Activated CD4-positive, CD25-positive, alpha-beta regulatory T cell (primary cell): ENCODE data around the gene BLOC1S4.
"Not testable (repeated sequence)": the region's sequence is repeated elsewhere in the genome, so short reads cannot be mapped to it uniquely, and the experiment has no call there.

ENCODE experiments used
- DNase-seq, 4 experiments: peaks; one replicate each; lab custom pipeline; 2025; lab: John Stamatoyannopoulos, UW

Gene BLOC1S4

DNA sequence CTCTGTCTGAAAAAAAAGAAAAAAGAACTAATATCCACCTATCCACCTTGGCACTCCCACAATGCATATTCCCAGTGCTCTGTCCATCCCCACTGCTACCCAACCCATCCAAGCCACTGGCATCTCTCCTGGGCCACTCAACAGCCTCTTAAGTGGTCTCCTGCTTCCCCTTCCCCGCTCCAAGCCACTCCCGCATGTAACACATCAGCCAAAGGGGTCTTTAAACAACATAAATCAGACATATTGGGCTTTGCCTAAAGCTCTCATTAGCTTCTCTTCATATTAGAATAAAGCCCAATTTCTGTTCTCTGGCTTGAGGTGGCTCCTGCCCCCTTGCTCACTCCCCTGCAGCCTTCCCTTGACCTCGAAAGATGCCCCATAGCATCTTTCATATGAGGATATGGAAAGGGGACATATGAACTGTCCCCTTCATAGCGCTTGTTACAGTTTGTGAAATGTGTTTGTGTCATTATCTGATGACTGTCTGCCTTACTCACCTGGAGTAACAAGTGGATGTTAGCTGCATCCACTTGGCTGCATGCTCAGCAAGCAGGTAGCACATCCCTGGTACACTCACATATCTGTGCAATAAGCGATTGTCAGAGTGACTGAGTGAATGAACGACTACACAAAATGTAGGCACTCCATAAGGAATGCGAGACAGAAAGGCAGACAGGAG is 3.1 kb downstream of the BLOC1S4 start:
- DNase-seq, result no peak

DNA sequence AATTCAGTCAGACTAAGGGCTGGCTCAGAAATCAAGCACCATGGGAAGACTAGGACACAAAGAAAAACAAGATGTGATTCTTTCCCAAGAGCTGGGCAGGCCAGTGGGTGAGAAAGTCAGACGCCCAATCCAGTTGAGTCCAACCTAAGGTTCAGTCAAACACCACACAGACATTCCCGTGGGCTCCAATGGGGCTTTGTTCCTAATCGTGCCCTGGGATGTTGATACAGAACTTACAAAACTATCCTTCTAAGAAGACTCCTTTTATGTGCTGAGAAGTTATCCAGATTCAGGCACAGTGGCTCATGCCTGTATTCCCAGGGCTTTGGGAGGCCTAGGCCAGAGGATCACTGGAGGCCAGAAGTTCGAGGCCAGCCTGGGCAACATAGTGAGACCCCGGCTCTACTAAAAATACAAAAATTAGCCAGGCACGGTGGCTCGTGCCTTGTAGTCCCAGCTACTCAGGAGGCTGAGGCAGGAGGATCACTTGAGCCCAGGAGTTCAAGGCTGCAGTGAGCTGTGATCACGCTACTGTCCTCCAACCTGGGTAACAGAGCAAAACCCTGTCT is 3.7 kb downstream of the BLOC1S4 start:
- DNase-seq, result no peak

DNA sequence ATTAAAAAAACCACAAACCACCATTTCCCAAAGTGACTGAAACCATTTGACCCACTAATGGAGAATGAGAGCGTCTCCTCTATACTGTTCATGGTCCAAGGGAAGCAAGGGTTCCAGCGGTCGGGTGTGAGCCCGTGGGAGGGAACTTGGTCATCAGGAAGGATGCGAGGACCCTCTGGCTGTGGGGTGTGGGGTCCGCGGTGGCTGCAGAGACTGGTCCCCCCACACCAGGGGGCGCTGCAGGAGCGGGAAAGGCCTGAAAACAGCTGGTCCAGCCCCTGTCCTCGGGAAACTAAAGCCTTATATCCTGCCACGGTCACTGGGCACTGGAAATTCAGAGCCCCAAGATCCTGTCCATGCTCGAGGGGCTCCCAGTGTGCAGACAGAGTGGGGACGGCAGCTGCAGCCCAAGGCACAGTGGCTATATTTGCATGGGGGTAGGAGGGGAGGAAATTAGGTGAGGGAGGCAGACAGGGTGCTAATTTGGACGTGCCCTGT is 4.3 kb downstream of the BLOC1S4 start:
- DNase-seq, result peak; percentile 65 to 86 (median 78)

DNA sequence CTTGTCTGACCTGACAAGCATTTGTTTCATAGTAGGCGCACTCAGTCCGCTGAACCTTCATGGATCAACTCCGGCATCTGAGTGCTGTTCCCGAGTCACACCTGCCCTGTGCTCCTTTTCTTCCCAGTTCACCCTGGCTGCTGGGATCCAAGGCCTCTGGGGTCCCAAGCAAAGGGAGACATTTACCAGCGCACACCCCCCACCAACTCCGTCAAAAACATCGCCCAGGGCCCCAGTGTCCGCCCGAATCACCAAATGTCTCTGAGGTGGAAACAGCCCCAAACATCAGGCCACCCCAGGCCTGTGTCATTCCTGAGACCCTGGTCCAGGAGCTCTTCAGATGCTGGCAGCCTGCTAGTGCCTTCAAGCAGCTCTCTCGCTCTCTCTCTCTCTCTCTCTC is 5.1 kb downstream of the BLOC1S4 start:
- DNase-seq, result no peak

DNA sequence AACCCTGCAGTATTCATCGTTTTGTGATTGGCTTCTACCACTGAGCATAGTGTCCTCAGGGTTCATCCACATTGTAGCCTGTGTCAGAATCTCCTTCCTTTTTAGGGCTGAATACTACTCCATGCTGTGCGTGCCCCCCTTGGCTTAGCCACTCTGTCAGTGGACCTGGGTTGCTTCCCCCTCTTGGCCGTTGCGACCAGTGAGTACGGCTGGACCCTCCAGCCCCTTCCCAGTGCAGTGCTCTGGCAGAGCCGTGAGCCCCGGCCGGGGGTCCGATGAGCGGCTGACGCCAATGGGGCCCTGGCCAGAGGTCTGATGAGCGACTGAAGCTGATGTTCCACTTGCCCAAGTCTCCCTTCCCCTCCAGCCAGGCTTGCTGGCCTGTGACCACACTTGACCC is 6.9 kb downstream of the BLOC1S4 start:
- no peak for DNase-seq

DNA sequence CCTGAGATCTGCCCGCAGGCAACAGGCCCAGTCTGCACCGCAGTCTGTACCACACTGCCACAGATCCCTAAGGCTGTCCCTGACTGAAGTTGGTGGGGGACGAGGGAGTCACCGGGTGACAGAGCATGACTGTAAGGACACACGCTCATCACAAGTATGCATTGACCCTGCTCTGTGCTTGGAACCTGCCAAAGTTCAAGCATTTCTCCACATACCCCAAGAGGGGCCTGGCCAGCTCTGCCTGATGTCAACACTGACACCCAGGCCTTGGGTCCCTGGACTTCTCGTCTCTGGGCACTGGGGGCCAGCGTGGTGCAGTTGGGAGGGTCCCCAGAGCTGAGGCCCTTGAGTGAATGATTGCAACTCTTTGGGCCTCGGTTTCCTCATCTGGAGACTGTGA is 7.9 kb downstream of the BLOC1S4 start:
- DNase-seq, result no peak

DNA sequence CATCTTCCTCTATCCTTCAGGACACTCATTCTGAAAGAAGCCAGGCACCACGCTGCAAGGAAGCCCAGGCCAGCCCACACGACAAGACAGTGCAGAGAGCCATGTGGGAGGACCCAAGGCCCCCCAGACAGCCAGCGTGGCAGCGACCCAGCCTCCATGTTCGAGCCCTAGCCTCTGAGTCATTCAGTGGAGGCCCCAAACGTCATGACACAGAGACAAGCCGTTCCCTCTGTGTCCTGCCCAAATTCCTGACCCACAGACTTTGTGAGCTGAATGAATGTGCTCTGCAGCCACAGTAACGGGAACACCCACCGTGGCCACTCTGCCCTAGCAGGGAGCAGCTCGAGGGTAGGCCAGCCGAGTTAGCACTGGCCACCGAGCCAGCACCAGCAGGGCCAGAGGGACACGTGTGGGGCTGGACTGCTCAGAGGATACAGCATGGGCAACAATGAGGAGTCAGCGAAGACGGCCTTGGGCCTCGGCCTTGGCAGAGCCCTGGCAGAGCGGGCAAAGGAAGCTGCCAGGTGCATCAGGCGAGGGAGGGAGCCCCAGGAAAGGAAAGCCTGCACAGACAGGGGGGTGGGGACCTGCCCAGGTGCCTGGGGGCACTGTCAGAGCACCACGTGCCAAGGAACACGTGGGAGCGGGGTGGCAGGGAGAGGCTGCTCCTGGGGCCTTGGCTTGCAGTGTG is 8.6 kb downstream of the BLOC1S4 start:
- DNase-seq, result no peak

DNA sequence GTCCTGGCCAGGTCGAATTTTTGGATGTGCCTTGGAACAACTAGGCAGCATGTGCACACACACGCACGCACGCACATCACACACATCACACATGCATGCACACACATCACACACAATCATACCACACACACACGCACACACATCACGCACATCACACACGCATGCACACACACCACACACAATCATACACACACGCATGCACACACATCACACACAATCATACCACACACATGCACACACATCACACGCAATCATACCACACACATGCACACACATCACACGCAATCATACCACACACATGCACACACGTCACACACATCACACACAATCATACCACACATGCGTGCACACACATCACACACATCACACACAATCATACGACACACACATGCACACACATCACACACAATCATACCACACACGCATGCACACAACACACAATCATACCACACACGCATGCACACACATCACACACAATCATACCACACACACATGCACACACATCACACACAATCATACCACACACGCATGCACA is 9.5 kb downstream of the BLOC1S4 start:
- not testable (repeated sequence) for DNase-seq

DNA sequence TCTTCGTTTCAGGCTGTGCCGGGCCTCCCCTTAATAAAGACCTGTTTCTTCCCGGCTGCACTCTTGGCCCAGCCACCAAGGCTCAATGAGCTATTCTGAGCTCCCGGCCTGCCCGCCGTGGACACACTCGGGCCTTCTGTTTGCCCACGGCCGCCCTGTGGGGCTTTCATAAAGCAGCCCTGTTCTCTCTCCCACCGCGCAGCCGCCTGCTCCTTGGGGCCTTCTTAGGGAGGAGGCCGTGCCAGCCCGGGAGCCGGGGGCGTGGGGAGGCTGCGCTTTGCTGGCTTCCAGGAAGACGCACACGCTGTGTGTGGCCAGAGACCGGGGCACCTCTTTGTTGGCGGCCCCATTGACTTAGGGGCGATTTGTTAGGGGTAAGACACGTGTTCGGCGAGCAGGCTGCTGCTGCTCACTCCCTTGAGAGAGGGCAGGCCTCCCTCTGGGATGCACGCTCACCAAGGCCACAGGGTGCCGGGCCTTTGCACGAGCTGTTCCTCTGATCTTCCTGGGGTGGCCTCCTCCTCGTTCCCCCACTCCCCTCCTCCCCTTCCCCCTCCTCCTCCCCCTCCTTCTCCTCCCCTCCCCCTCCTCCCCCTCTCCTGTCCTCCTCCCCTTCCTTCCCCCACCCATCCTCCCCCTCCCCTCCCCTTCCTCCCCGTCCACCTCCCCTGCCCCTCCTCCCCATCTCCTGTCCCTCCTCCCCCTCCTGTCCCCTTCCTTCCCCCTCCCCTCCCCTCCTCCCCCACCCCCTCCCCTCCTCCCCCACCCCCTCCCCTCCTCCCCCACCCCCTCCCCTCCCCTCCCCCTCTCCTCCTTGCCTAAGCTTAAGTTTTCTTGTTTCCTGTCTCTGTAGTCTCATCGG is 11.3 kb downstream of the BLOC1S4 start:
- no peak for DNase-seq

DNA sequence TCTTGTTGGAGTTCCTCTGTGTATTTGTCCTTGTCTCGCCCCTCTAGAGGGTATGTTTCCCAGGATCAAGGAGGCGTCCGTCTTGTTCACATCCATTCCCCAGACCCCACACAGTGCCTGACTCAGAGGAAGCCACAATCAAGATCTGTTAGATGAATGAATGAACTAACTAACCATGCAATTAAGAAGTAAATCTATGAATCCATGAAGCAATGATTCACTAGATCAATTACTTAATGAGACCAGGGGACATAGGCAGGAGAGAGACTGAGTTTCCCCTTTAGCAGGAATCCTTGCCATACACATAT is 11.9 kb downstream of the BLOC1S4 start:
- no peak for DNase-seq

DNA sequence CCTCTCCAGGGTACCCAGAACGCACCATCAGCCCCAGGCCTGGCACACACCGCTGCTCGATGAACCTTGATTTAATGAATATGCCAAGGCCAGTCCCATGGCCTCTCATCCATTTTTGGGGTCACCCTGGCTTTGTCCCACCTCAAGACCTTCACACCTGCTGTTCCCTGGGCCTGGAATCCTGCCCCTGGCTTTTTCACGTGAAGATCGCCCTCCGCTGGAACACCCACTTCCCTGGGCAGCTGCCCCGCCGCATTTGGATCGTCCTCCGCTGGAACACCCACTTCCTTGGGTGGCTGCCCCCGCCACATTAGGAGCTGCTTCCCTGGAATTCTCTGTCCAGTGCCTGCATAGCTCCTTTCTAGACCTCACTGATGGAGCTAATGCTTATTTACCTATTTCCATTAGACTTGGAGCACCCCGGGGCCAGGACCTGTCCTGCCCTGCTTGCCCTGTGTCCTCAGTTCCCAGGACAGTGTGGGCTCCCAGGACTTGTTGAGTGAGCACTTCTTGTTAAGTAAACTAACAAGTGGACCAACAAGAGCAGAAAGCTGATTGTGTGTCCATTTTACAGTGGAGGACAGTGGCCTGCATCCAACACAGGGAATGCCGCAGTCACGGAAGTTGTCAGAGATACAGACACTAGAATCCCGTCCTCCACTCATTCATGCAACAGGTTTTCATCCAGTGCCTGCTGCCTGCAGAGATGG is 12.5 kb downstream of the BLOC1S4 start:
- DNase-seq, result no peak

DNA sequence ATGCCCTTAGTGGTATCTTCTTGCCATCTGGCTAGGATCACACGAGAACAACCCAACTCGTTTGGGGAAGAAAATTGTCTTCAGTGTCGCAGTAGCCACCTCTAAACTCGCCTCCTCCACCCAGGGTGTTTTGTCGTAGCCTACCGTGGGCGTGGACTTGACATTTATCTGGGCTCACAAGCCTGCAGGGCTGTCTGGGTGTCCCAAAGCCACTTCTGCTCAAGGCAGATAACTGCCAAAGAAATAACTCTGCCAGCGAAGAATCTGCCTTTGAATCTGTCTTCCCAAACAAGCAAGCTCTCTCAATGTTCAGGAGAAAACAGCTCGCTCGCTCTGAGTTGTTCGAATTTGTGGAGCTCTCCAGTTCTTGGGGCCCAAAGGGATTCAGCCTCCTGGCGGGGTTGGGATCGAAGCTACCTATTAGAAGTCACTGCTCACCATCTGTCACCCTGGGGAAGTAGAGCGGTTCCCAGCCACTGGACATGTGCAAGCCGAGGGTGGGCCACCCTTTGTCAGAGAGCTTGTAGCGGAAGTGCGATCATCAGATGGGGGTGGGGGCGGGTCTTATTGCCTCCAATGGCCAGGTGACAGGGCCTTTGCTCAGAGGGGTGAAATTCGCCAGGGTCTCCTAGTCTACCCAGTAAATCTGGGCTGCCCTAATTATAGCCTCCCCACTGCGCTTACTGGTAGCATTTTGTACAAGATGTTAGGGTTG is 14.8 kb downstream of the BLOC1S4 start:
- no peak for DNase-seq

DNA sequence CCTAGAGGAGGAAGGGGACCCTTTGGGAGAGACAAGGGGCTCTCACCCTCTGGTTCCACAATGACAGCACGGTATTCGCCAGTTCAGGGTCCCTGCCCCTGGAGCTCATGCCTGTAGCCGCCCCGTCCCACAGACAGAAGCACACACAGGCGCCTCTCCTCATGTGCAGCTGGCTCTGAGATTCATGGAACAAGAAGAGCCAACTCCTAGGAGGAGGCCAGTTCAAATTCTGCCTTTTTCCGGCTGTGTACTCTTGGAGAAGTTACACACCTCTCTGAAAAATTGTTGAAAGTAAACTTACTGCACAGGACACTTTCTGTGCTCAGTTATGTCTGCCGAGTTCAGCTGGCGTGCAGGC is 15.3 kb downstream of the BLOC1S4 start:
- DNase-seq, result no peak

DNA sequence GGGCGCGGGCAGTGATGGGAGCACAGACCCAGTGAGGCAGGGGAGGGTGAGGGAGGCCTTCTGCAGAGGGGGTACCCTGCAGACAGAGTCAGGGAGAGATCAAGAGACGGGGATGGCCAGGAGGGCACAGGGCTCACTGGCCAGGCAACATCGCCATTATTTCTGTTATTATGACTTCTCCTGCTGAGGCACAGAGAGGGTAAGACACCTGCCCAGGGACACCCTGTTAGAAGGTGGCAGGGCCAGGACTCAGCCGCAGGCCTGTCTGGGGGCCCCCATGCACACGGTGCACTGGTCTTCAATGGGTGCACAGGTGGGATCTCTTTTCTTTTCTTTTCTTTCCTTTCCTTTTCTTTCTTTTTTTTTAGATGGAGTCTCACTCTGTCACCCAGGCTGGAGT is 15.8 kb downstream of the BLOC1S4 start:
- no peak for DNase-seq

DNA sequence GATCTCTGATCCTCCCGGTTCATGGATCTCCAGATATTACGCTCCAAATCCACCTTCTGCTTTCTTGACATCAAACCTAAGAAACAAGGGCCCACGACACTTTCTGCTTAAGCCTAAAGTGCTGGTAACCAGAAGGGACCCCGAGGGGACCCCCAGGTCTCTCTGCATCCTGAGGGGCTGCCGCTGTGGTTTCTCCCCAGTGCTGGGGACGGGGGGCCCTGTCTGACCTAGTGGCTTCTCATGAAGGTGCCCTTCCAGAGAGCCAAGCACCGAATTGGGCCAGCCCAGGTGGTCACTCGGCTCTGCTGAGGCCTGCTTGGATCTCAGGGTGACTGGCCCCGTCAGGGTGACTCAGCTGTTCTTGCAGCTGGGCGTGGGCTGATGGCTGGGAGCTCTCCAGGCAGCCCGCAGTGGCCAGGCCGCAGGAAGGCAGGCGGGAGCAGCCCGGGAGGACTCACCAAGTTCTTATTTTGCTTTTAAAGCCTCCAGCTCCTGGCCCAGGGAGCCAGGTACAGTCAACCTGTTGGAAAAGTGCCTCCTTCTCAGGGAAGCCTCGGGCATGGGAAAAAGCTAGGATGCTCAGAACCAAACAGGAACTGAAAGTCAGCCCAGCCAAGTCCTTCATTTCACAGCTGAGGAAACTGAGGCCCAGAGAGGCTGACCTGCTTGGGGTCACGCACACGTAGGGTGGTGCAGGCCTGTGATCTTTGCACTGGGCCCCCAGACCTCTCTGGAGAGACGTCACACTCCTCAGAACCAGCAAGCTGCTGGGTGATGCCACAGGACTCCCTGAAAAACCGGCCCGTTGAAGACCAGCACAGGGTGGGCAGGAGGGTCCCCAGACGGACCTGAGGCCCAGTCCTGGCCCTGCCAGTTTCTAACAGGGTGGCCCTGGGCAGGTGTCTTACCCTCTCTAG is 16.7 kb downstream of the BLOC1S4 start:
- DNase-seq, result no peak

DNA sequence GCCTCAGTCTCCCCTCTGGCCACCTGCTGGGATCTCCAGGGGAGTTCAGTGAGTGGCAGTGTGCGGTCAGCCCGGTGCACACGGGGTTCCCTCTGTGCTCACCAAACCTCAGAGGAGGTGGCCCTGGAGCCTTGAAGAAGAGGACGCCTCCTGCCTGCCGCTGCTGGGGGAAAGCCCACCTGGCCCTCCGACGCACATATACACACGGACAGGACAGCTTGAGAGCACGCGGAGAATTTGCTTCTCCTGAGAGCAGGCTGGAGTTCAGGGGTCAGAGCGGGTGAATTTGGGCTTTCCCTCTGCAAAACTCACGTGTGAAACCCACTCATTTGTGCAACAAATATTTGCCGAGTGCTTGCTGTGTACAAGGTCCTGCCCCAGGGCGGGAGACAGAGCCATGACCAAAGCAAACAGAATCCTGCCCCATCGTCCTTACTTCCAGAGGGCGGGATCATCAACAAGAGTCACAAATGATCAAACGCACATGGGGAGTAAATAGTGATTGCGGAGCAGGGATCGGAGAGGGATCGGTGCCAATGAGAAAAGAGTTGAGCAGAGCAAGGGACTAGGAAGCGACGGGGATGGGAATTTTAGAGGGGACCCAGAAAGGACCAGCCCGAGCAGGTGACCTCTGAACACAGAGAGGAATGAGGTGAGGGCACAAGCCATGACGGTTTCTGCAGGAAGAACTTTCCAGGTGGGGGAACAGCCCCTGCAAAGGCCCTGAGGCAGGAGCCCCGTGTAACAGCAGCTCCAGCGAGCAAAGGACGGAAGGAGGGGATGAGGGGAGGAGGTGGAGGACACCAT is 17.6 kb downstream of the BLOC1S4 start:
- no peak for DNase-seq

DNA sequence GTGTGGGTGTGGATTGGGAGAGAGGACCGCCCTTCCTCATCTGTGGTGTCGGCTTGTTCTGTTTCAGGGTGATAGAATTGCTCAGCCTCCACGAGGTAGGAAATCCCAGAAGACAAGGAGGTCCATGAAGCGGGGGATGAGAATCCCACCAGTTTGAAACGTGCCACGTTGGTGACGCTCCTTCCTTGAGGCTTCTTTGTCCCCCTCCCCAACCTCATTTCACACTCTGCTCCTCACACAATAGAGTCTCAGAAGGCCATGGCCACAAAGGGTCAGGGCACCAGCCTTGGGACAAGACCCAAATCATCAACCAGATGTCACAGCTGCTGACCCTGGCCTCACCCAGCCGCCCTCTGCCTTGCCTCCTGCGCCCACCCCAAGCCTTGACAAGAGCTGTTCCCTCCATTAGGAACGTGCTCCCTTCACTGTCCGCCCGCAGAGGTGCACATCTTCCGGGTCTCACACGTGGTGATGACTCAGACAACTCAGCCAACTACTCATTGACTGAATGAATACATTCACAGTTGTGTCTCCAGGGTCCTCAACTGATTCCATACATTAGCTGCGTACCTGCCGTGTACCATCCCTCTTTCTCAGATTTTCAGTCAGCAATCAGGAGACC is 18.3 kb downstream of the BLOC1S4 start:
- DNase-seq, result no peak

DNA sequence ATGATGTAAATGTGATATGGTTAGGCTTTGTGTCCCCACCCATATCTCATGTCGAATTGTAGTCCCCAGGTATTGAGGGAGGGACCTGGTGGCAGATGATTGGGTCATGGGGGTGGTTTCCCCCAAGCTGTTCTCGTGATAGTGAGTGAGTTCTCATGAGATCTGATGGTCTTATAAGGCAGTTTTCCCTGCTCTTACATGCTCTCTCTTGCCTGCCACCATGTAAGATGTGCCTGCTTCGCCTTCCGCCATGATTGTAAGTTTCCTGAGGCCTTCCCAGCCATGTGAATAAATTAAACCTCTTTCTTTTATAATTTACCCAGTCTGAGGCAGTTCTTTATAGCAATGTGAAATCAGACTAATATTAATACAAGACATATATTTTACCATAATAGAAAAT is 23.9 kb downstream of the BLOC1S4 start:
- DNase-seq, result no peak

DNA sequence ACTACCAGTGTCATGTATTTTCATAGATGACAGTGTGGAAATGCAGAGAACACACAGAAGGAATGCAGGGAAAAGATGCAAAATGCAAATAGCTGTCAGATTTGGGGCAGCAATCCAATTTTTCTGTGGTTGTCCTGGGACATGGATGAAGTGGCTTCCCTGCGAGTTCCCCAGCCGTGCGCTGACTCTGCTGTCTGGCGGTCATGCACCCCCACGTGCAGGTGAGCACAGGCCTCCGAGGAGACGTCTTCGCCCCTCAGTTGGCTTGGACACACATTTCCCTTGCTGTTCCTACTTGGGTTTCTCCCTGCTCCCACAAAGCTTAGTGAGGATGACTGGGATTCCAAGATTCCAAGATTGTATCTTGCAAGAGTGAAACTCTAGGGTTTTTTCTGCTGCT is 24.4 kb downstream of the BLOC1S4 start:
- DNase-seq, result no peak
